Subcutaneous abdominal adipose tissue (tissue), 5 donors: ENCODE results near the gene ADK.
A peak's percentile ranks its signal among the peaks of the same experiment; 100 is the strongest.

Experiments used
- H3K27ac ChIP-seq: one replicate; pipeline ENCODE4 v1.7.0; 2013; ENCODE audit warnings: low read depth, mild to moderate bottlenecking, inconsistent platforms, low read length, moderate library complexity
- H3K27me3 ChIP-seq, 5 donors: one replicate each; pipeline ENCODE4 v1.7.0; 2013; ENCODE audit warnings: low read length in 5 of 5, inconsistent platforms in 1 of 5; ENCODE audit not compliant: control insufficient read depth in 5 of 5, insufficient read depth in 4 of 5
- H3K36me3 ChIP-seq, 5 donors: one replicate each; pipeline ENCODE4 v1.7.0; 2013; ENCODE audit warnings: low read length in 5 of 5; ENCODE audit not compliant: control insufficient read depth in 5 of 5, insufficient read depth in 5 of 5
- H3K4me1 ChIP-seq, 5 donors: one replicate each; pipeline ENCODE4 v1.7.0; 2013; ENCODE audit warnings: low read length in 5 of 5, mild to moderate bottlenecking in 3 of 5, moderate library complexity in 1 of 5; ENCODE audit not compliant: control insufficient read depth in 5 of 5, insufficient read depth in 5 of 5
- H3K4me3 ChIP-seq, 5 donors: one replicate each; pipeline ENCODE4 v1.7.0; 2013; ENCODE audit warnings: low read length in 5 of 5, low read depth in 1 of 5
- H3K9ac ChIP-seq, 5 donors: one replicate each; pipeline ENCODE4 v1.7.0; 2013; ENCODE audit warnings: low read length in 5 of 5, mild to moderate bottlenecking in 4 of 5, moderate library complexity in 3 of 5
- H3K9me3 ChIP-seq, 5 donors: one replicate each; pipeline ENCODE4 v1.7.0; 2013; ENCODE audit warnings: low read length in 5 of 5; ENCODE audit not compliant: control insufficient read depth in 5 of 5
- donor health status: healthy.
- donor health status: healthy.
- donor health status: healthy.
- donor health status: healthy.
- donor health status: healthy.

The ADK gene

GRCh38 chr10:74163319-74164068 lies 12.5 kb downstream of the ADK start:
- Histone ChIP-seq H3K9ac (no peak overlapping the region), H3K4me1 (peaks cover 0 to 6% (median 2%) of the 10 kb centered on the region in 5 donors), H3K27ac (no peak overlapping the region), H3K27me3 (no peaks in the 10 kb centered on the region), H3K4me3 (no peak overlapping the region), H3K9me3 (no peaks in the 10 kb centered on the region), H3K36me3 (no peaks in the 10 kb centered on the region)

DNA sequence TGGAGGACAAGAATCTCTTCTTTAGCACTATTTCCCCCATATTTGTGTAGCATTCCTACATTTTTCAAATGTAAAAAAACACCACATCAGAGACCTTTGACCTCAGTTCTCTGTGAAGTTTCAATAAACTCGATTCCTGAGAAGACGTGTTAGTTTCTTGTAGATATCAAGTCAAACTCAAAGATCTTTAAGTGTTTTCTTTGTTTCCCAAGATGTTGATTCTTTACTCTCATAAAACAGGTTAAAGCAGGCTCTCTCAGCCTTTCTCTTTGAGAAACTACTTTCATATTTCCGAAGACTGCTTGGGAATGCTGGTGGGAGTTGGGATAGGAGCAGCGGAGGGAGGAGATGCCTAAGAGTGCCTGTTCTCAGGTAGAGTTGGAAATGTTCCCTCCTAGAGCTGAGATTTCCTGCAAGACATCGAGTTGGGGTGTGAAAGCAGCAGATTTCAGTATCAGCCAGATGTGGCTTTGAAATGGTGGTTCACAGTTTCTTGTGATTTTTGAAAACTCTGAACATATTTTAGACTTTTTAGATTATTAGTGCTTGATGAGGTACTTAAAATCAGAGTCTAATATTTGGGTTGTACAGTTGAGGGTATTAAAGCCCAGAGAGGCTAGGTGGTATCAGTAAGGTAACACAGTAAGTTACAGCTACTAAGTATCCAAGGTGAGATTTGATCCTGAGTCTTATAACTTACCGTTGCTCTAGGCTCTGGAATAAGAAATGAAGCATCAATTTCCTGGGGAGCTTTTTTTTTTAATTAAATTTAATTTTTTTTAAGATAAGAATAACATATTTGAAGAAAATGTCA lies 13.9 kb downstream of the ADK start:
- Histone ChIP-seq H3K36me3 (no peaks in the 10 kb centered on the region), H3K4me3 (no peak overlapping the region), H3K27me3 (no peaks in the 10 kb centered on the region), H3K9ac (no peak overlapping the region), H3K27ac (no peak overlapping the region), H3K9me3 (no peaks in the 10 kb centered on the region), H3K4me1 (peaks cover 0 to 6% (median 2%) of the 10 kb centered on the region in 5 donors)

DNA sequence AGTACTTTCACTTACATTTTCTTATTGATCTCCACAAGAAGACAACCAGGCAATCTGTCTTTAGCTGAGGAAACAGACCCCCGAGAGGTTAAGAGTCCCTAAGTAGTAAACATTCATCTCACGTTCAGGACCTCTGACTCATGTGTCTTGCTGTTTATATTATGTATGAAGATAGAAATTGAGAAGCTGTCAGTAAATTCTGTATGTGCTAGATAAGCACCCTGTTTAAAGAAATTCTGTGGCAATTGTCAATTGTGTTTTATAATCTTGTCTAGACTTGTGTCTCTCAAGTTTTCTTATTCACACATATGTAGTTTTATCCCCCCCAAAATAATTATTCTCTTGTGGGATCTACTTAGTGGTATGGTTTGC lies 14.5 kb downstream of the ADK start:
- H3K9me3 ChIP-seq: no peaks in the 10 kb centered on the region
- no peak overlapping the region for H3K27ac ChIP-seq
- H3K4me3 ChIP-seq: no peak overlapping the region
- no peaks in the 10 kb centered on the region for H3K36me3 ChIP-seq
- peaks cover 0 to 6% (median 2%) of the 10 kb centered on the region in 5 donors for H3K4me1 ChIP-seq
- no peaks in the 10 kb centered on the region for H3K27me3 ChIP-seq
- H3K9ac ChIP-seq: no peak overlapping the region

DNA sequence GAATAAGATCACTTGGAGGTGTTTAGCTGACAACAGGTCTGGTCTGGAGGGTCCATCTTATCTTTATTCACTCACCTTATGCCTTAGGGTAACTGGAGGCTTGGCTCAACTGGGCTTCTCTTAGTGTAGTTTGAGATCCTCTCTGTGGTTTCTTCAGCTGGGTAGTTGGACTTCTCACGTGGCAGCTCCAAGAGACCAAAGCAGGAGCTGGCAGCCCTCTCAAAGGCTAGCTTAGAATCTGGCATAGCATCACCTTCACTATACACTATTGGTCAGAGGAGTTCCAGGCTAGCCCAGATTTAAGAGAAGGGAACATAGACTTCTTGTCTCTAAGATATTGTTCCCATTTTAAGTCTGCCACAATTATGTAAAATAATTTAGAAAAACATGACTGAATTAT lies 16.4 kb downstream of the ADK start:
- Histone ChIP-seq H3K9ac (no peak overlapping the region), H3K4me3 (no peak overlapping the region), H3K27me3 (no peaks in the 10 kb centered on the region), H3K27ac (no peak overlapping the region), H3K4me1 (peaks cover 0 to 6% (median 2%) of the 10 kb centered on the region in 5 donors), H3K36me3 (no peaks in the 10 kb centered on the region), H3K9me3 (no peaks in the 10 kb centered on the region)

GRCh38 chr10:74171625-74172024 lies 20.6 kb downstream of the ADK start:
- H3K27me3 ChIP-seq: no peaks in the 10 kb centered on the region
- peaks cover 0 to 11% (median 8%) of the 10 kb centered on the region in 5 donors for H3K4me1 ChIP-seq
- H3K9me3 ChIP-seq: no peaks in the 10 kb centered on the region
- no peak overlapping the region for H3K9ac ChIP-seq
- H3K4me3 ChIP-seq: no peak overlapping the region
- H3K36me3 ChIP-seq: no peaks in the 10 kb centered on the region
- H3K27ac ChIP-seq: no peak overlapping the region

- Histone ChIP-seq H3K27me3 (no peaks in the 10 kb centered on the region), H3K27ac (no peak overlapping the region), H3K4me1 (peaks cover 0 to 21% (median 15%) of the 10 kb centered on the region in 5 donors), H3K36me3 (no peaks in the 10 kb centered on the region), H3K4me3 (no peak overlapping the region), H3K9me3 (no peaks in the 10 kb centered on the region), H3K9ac (no peak overlapping the region)
Observed at GRCh38 chr10:74174521-74174920, 23.5 kb downstream of the ADK start.

DNA sequence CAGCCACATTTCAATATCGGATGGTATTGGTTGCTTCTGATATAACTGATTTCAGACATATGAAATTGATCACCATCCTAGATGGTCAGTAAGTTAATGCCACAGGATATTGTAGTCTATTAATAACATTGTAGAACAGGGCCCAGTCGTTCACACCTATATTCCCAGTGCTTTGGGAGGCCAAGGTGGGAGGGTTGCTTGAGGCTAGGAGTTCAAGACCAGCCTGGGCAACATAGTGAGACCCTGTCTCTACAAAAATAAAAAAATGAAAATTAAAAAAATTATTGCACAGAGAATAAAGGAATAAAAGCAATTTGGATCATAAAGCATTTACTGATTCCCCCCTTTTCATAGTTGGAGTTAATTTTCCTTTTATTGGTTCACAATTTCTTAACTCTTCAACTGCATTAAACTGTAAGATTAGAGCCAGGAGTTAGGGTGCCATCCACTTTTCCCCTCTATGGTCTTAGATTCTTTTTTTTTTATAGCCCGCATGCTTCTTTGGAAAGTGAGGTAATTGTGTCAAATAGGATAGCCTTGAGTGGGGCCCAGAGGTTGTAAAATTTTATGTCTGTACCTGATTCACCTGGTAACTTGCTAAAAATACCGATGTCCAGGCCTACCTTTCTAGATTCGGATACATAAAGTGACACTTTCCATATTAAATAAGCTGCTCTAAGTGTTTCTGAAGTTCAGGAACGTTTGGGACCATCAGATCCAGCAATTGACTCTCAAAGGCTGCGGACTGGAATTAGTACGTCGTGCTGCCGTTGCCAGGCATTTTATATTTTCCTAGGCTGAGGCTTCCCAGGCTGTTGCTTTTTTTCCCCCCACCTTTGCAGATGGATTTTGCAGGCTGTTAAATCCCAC lies 24.7 kb downstream of the ADK start:
- H3K27ac ChIP-seq: peak overlapping the region; percentile 94
- H3K9me3 ChIP-seq: no peaks in the 10 kb centered on the region
- no peaks in the 10 kb centered on the region for H3K36me3 ChIP-seq
- H3K9ac ChIP-seq: peak overlapping the region; percentile 76 to 96 (median 89)
- H3K27me3 ChIP-seq: no peaks in the 10 kb centered on the region
- peaks cover 0 to 25% (median 15%) of the 10 kb centered on the region in 5 donors for H3K4me1 ChIP-seq
- peak overlapping the region; percentile 82 to 100 (median 97) for H3K4me3 ChIP-seq

DNA sequence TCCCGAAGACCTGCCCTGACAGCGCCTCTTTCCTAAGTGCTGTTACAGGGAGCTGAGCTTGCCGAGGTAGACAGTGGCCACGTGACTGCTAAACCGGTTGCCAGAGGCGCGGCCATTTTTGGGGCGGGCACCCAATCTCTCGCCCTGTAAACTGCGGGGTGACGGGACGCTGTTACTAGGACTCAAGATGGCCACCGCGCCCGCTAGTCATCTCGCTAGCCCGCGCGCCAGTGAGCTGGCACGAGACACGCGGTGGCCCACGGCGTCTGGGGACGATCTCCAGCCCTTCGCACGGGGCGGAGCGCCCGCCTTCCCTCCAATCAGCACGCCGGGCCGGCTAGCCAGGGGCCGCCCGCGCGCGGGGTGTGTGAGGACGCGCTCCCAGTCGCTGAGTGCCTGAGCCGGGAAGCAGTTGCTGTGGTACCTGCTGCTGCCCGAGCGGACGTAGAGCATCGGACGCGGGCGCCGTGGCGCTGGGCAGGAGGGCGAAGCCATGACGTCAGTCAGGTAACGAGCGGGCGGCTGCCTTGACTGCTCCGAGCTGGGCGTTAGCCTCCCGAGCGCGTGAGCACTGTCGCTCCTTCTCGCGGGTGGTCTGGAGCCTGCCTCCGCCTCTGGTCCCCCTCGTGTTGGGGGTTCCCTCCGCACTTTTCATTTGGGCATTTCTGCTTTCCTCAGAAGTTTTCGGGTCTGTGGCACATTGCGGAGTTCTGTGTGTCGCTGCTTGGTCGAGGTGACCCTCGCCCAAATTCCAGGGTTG lies 25.5 kb downstream of the ADK start:
- H3K9me3 ChIP-seq: no peaks in the 10 kb centered on the region
- H3K36me3 ChIP-seq: no peaks in the 10 kb centered on the region
- no peaks in the 10 kb centered on the region for H3K27me3 ChIP-seq
- peak overlapping the region; percentile 82 to 100 (median 97) for H3K4me3 ChIP-seq
- peaks cover 0 to 30% (median 17%) of the 10 kb centered on the region in 5 donors for H3K4me1 ChIP-seq
- peak overlapping the region; percentile 76 to 96 (median 89) for H3K9ac ChIP-seq
- H3K27ac ChIP-seq: peak overlapping the region; percentile 94

DNA sequence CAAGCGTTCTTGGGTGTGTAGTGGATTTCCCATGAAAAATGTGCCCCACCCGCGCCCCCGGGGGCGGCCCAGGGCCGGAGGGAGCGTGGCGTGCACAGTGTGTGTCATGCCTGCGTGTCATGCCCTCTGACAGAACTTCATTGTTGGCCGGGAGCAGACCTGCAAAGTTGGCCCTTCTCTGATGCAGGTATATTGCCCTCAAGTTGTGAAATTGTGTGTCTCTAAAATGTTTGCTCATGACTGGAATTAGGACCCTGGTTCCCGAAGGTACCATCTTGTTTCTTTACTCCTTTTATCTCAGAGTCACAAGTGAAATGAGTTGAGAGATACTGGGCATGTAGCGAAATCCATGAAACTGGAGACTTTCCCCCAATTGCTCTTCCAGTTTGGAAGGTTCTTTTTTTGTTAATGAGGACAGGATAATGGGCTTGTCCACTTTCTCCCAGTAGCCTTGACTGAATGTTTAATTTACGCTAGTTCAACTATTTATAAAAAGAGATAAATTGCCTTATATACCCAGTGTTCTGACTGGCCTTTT lies 26.2 kb downstream of the ADK start:
- Histone ChIP-seq H3K4me1 (peaks cover 0 to 36% (median 18%) of the 10 kb centered on the region in 5 donors), H3K4me3 (peak overlapping the region; percentile 78 to 100 (median 97)), H3K9ac (peak overlapping the region; percentile 76 to 96 (median 87)), H3K36me3 (no peaks in the 10 kb centered on the region), H3K27me3 (no peaks in the 10 kb centered on the region), H3K27ac (peak overlapping the region; percentile 94), H3K9me3 (no peaks in the 10 kb centered on the region)
